NCI-H128 (cell line): ENCODE measurements around the gene HAUS3.
"Not testable (repeated sequence)": the region's sequence is repeated elsewhere in the genome, so short reads cannot be mapped to it uniquely, and the experiment has no call there.

Experiments used
- DNase-seq: peaks from one replicate; lab custom pipeline; 2025; ENCODE audit not compliant: unreplicated experiment; lab: John Stamatoyannopoulos, UW

The HAUS3 gene

DNA sequence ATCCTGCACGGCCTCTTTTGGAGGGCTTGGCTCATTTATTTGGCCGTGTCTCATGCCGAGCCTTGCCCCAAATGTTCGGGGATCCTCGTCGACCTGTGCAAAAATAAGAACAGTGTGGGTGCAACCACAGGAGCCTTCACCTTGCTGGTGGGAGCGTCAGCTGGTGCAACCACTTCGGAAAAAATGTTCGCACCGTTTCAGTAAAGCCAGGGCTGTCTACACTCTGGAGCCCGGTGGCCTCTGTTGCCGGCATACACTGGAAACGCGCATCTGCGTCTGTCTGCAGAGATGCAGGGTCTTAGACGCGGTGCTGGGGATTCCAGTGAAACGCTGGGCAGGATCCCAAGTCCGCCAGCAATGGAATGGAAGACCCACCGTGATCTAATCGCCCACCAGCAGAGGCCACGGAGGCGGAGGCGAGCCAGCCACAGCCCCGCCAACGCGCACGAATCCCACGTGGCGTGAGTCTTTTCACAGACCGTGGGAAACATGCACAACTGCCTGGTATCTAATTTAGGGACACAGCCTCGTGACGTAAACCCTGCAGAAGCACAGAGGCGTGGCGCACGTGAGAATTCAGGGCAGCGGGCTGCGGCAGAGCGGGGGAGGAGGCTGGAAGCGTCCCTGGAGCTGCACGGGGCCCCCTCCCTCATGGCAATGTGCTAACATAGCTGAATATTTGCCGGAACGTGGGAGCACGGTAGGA lies 33.8 kb upstream of the HAUS3 start:
- no peak for DNase-seq

DNA sequence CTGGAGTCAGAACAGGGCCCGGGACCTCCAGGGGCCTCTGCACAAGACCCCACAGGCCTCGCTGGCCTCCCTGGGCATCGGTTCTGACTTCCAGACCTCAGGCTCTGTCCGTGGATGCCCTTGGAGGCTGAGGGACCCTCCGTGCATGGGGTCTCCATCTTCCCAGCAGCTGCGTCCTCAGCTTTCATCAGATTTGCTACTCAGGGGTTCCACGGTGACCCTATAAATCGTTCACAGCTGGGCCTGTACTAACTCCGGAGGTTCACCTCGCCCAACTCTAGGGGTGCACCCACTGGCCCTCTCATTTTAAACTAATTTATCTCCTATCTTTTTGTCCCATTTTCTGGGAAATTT lies 33.1 kb upstream of the HAUS3 start:
- DNase-seq, result not testable (repeated sequence)

GRCh38 chr4:2274320-2275043 lies 32.6 kb upstream of the HAUS3 start:
- DNase-seq, result no peak

DNA sequence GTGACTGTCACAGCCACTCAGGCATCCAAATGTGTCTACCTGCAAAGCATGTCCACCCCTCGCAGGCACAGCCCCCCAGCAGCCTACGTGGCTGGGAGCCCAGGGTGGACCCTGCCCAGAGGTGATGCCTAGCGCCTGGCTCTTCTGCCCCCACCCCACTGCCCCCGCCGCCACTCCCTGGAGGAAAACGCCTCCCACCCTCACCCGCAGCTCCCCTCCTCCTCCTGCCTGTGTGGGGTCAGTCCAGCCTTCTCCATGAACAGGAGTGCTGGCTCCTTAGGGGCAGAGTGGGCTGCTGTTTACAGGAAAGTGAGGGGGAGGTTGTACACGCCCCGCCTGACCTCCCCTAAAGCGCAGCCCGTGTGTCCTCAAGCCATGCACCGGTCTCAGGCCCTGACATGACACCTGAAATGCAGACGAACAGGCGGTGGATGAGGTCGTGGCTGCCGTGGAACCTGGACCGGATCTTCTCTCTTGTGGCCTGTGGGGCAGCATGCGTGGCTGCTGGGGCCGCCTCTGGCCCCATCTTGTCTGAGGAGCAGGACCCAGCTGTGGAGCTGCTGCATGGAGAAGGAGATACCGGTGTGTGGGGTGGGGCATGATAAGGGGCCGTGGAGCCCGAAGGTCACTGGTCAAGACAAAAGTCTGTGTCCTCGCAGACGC lies 31.9 kb upstream of the HAUS3 start:
- DNase-seq, result no peak

DNA sequence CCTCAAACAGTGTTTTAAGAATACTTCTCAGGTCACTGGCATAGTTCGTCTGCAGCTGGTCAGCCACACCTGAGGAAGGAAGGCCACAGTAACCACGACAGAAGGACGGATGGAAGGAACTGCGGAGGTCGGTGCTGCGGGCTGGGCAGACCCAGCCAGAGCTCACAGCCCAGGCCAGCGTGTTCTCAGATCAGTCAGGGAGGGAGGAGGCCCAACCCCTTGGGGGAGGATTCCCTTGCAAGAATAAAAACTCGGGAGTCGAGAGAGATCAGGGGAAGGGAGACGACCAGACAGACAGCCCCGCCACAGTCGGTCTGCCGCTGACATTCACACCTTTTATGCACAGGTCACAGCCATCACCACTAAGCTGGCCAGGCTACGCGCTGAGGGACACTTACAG lies 31.3 kb upstream of the HAUS3 start:
- no peak for DNase-seq

- DNase-seq, result no peak
Measured at GRCh38 chr4:2272828-2273120, 30.9 kb upstream of the HAUS3 start.

- DNase-seq, result no peak
Measured at GRCh38 chr4:2272026-2272827, 30.3 kb upstream of the HAUS3 start.

GRCh38 chr4:2271279-2272025 lies 29.5 kb upstream of the HAUS3 start:
- DNase-seq, result no peak

GRCh38 chr4:2270341-2271165 lies 28.6 kb upstream of the HAUS3 start:
- no peak for DNase-seq

GRCh38 chr4:2269618-2270163 lies 27.8 kb upstream of the HAUS3 start:
- no peak for DNase-seq

DNA sequence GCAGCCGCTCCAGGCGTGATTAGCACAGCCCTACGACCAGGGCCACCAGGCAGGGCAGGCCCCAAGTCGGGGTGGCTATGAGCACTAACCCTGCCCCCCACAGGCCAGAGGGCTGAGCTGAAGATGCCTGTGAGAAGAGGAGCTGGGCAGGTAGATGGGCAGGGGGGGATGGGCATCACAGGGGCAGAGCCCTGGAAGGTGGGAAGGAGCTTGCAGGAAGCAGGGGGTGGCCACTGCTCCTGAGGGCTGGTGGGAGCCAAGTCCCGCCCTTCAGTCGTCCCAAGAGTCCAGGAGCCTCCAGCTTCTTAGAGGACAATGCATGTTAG lies 27.2 kb upstream of the HAUS3 start:
- DNase-seq, result no peak

DNA sequence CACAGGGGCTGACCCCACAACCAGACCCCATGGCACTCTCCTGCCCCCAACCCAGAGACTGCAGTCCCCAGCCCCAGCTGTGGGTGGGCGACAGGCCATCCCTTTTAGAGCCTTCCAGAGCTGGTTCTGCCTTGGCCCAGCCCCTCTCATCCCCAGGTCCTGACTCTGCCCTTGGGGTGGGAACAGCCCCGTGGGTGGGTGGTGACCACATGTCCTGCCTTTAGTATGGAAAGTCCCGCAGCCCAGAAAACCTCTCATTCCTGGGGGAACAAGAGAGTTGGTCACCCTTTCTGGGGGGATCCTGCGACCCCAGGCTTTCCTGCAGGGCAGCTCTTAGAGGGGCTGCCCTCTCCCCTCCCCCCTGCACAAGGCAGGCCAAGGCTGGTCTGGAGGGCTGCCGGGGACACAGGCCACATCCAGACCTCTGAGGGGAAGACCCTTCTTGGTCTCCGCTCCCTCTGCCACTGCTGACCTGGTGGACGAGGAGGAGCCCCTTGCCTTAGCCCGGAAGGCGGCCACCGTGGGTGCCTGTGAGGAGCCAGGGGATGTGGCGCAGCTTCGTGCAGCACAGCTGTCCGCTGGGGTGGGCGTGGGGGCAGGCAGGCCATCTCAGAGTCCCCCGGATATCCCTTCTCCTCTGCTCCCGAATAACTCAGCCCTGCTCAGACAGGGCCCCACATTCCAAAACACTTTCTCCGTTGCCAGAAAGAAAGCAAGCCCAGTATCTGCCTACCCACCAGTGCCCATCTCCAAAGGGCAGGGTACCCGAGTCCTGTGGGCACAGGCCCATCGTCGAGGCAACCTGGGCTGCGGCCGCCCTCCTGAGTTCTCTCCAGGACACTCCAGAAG lies 26.7 kb upstream of the HAUS3 start:
- no peak for DNase-seq

DNA sequence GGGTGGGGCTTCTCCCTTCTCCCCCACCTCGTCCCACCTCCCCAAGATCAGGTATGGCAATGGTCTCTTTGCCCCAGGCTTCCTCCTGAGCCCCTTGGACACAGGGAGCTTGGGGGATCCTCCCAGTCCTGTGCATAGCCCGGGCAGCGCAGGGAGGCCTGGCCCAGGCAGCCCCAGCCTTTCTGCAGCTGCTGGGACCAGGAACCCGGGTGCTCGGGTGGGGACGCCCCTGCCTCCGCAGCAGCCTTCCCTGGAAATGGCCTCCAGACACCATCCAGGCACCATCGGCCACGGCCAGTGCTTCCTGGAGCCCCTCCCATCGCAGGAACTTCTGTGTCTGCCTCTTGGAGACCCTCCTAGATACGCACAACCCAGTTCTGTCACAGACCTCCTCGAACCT lies 25.9 kb upstream of the HAUS3 start:
- no peak for DNase-seq

DNA sequence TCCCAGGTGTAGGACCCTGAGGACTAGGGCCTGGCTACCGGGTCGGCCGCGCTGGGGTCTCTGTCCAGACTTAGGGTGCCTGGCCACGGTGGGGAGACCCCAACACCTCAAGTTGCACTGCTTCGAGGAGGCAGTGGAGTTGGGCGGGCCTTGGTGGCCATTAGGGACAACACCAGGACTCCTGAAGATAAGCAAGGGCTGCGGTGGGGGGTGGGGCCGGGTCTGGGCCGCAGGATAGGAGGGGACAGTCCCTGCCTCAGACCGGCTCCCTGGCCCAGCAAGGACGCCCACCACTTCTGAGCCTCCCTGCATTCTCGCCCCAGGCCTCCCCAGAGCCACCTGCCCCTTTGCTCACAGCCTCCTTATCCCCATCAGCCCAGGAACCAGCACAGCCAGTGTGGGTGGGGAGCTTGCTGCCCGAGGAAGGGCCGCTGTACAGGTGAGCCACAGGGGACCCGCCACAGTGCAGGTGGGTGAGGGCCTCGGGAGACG lies 25.4 kb upstream of the HAUS3 start:
- no peak for DNase-seq

DNA sequence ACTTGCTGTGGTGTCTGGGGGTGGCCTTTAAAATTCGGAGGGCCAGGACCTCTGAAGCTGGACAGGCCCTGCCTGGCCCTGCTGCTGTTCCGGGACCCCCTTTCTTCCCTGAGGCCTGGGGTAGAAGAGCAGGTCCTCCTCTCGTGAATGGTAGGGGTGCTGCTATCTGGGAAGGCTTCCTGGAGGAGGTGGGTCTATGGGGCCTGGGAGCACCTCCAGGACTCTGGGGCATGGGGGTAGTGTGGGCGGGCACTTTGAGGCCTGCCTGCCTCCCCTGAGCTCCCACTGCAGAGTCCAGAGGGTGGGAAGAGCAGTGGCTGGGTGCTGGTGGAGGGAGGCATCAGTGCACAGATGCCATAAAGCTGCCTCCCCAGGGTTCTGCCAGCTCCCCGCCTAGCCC lies 24.9 kb upstream of the HAUS3 start:
- no peak for DNase-seq

DNA sequence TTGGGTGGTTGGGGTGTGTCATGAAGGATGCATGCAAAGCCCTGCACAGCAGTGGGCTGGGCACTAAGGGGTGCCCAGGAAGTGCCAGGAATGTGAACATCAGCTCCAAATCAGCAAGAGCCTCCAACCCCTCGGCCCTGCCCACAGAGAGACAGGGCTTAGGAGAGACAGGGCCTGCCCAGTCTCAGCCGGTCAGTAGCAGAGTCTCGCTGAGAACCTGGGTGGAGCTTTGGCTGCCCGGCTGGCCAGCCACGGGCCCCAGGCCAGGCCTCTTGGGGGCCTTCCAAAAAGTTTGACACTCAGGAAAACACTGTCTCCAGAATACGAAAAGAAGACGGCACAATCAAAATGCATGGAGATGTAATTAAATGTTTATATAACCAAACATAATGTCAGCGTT lies 24.3 kb upstream of the HAUS3 start:
- DNase-seq, result no peak

DNA sequence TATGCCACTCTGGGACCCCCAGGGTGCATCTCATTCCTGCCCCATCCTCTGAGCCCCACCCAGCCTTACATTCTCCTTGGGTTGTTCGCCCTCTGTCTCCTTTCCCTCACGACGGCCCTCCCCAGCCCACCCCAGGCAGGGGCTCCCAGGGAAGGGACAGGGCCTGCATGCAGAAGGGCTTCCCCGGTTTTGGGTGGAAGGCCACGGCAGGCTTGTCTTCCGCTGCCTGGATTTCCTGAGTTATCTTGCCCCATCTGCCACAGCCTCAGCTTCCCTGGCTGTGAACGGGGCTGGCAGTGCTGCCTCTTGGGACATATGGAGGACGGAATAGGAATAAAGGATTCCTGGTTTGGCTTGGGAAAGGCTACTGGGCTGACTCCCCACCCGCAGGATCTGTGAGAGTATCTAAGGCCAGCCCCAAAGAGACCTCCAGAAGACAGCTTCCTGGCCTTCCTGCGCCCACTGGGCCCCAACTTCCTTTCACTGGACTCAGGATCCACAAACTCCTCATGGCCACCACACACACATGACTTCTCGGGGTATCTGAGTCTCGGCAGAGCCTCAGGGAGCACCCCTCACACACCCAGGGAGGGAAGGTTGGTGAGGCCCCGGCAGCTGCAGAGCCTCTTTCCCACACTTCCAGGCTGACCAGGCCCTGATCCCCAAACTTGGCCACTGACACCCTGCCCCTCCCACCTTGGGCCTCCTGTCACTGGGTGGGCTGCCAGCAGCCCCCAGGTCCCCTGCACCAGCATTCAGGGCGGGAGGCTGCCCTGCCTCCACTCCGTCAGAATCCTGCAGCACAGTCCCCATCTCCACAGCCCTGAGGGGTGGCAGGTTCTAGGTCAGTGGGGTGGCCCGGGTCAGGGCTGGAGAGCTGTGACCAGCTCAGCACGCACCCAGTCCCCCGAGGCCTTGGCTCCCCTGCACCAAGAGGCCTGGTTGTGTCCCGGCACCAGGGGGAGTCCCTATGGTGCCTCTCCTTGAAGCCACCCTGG lies 23.5 kb upstream of the HAUS3 start:
- DNase-seq, result no peak
